ENCODE measurements around the gene SPECC1. TPM values are rescaled to one million over a fixed set of nuclear protein-coding genes. Genes with fewer than 3 reads are reported as not detected.
"Not testable (repeated sequence)": the region's sequence is repeated elsewhere in the genome, so short reads cannot be mapped to it uniquely, and the experiment has no call there.

SPECC1 gene
- total RNA-seq, 1 experiment from 2014 or later = 103 TPM

GRCh38 chr17:20262226-20263114 lies 253.3 kb downstream of the SPECC1 start (continued):
- TF ChIP-seq HMGXB4 (CRISPR knock-in tag; IDR thresholded peaks at IDR 0.05) (no peak), ZNF396 (CRISPR knock-in tag; IDR thresholded peaks at IDR 0.05; ENCODE audit: borderline replicate concordance) (no peak), NFE2L1 (CRISPR knock-in tag; IDR thresholded peaks at IDR 0.05) (no peak), KAT7 (CRISPR knock-in tag; IDR thresholded peaks at IDR 0.05; ENCODE audit: borderline replicate concordance) (no peak), ZNF512 (CRISPR knock-in tag; IDR thresholded peaks at IDR 0.05; ENCODE audit: borderline replicate concordance) (no peak), FOXK1 (CRISPR knock-in tag; IDR thresholded peaks at IDR 0.05) (no peak), TEAD4 (CRISPR knock-in tag; IDR thresholded peaks at IDR 0.05) (no peak)

GRCh38 chr17:20263115-20263433 lies 253.9 kb downstream of the SPECC1 start:
- POLR2A ChIA-PET = not testable (repeated sequence)

GRCh38 chr17:20263595-20263994 lies 254.4 kb downstream of the SPECC1 start:
- H3K27me3 Mint-ChIP-seq (ENCODE audit: low read depth) = no peaks in the 10 kb centered on the region
- ChIA-PET POLR2A (no interaction called here), CTCF (no interaction called here)
- no peaks in the 10 kb centered on the region for H3K9me3 Mint-ChIP-seq
- no peak overlapping the region for H3K4me3 Mint-ChIP-seq
- H3K36me3 Mint-ChIP-seq = peaks cover 45% of the 10 kb centered on the region
- peaks cover 23% of the 10 kb centered on the region for H3K4me1 Mint-ChIP-seq
- ATAC-seq (no peak), DNase-seq (ENCODE audit: low spot score) (no peak)
- peak overlapping the region; percentile 76; the same call in 1 of the 2 replicates for H3K27ac Mint-ChIP-seq
- TF ChIP-seq NR1H2 (CRISPR knock-in tag; IDR thresholded peaks at IDR 0.05) = no peak
- no peak for TF ChIP-seq E2F4 (CRISPR knock-in tag; IDR thresholded peaks at IDR 0.05; ENCODE audit: borderline replicate concordance, low read depth)
- TF ChIP-seq ZNF281 (CRISPR knock-in tag; IDR thresholded peaks at IDR 0.05) = no peak
- TF ChIP-seq GTF2I (CRISPR knock-in tag; conservative IDR thresholded peaks at IDR 0.05) = no peak
- no peak for TF ChIP-seq ETV6 (CRISPR knock-in tag; IDR thresholded peaks at IDR 0.05)
- TF ChIP-seq ATF2 (CRISPR knock-in tag; IDR thresholded peaks at IDR 0.05; ENCODE audit: borderline replicate concordance, low read depth) = no peak
- no peak for TF ChIP-seq RELA (CRISPR knock-in tag; IDR thresholded peaks at IDR 0.05; ENCODE audit: borderline replicate concordance)
- no peak for TF ChIP-seq AFF4 (CRISPR knock-in tag; IDR thresholded peaks at IDR 0.05; ENCODE audit: borderline replicate concordance)
- no peak for TF ChIP-seq ZNF416 (CRISPR knock-in tag; IDR thresholded peaks at IDR 0.05)
- TF ChIP-seq ZBTB21 (CRISPR knock-in tag; IDR thresholded peaks at IDR 0.05; ENCODE audit: borderline replicate concordance) = no peak
- TF ChIP-seq NR2C2 (CRISPR knock-in tag; IDR thresholded peaks at IDR 0.05) = no peak
- TF ChIP-seq IRF1 (CRISPR knock-in tag; IDR thresholded peaks at IDR 0.05) = no peak

More at GRCh38 chr17:20263115-20263433, 253.9 kb downstream of the SPECC1 start:
- H3K4me3 Mint-ChIP-seq; ATAC-seq; H3K9me3 Mint-ChIP-seq; H3K27me3 Mint-ChIP-seq (ENCODE audit: low read depth); H3K27ac Mint-ChIP-seq; DNase-seq (ENCODE audit: low spot score): not testable (repeated sequence)
- H3K36me3 Mint-ChIP-seq = peaks cover 50% of the 10 kb centered on the region
- H3K4me1 Mint-ChIP-seq = peaks cover 23% of the 10 kb centered on the region
- CTCF ChIA-PET = interaction anchor here (2.0 kb wide), 1 partner anchor 36 kb away, joined by 11 read pairs; no protein-coding TSS in a partner anchor
